ENCODE results near the gene DGCR8. TPM values are rescaled to one million over a fixed set of nuclear protein-coding genes. Genes with fewer than 3 reads are reported as not detected.

Gene DGCR8
- total and polyA plus RNA-seq, 2 of the 4 experiments (the other 2 are of a cell fraction), result 16.7 to 25.3 TPM

GRCh38 chr22:20084547-20085413, 4.7 kb downstream of the DGCR8 start:
- intact Hi-C loops (cut with micrococcal nuclease), result no loop called here

More at GRCh38 chr22:20084547-20085413, 4.7 kb downstream of the DGCR8 start:
- in situ Hi-C loops (cut with MboI; ENCODE audit: low sequenced_read_pairs), result no loop called here
- Histone ChIP-seq H3K56ac (ENCODE audit: extremely low read depth, insufficient read depth, low read length) (no peak overlapping the region), H2BK5ac (ENCODE audit: low read depth, low read length, poor library complexity, severe bottlenecking) (no peak overlapping the region), H3K9ac (ENCODE audit: low read depth, low read length) (no peak overlapping the region), H3K4me3 (ENCODE audit: insufficient read depth, low read depth, low read length) (no peak overlapping the region), H3K27ac (ENCODE audit: insufficient read depth, low read length) (no peak overlapping the region; the same call in 1 of the 2 replicates), H2BK15ac (ENCODE audit: low read depth, low read length) (no peak overlapping the region), H3K9me3 (ENCODE audit: control insufficient read depth, insufficient read depth, low read length) (no peaks in the 10 kb centered on the region), H2BK20ac (ENCODE audit: low read depth, low read length) (no peak overlapping the region), H2AK5ac (ENCODE audit: low read depth, low read length) (no peak overlapping the region), H4K20me1 (ENCODE audit: insufficient read depth, low read length) (peaks cover 76% of the 10 kb centered on the region), H3K36me3 (ENCODE audit: control insufficient read depth, insufficient read depth, low read length) (peaks cover 39% of the 10 kb centered on the region), H3K14ac (replicated peaks; ENCODE audit: low read depth, low read length) (no peak overlapping the region), H3K4me2 (ENCODE audit: low read depth, low read length) (no peak overlapping the region), H3K4me1 (ENCODE audit: control insufficient read depth, insufficient read depth, low read length) (peaks cover 17% of the 10 kb centered on the region), H4K8ac (ENCODE audit: low read depth in 2 of 2, low read length in 2 of 2) (no peak overlapping the region), H2AK9ac (replicated peaks; ENCODE audit: low read depth, low read length, poor library complexity) (no peak overlapping the region), H3K4ac (ENCODE audit: low read depth, low read length) (peak overlapping the region; percentile 16; the same call in 1 of the 2 replicates), H3K23ac (ENCODE audit: low read depth, low read length) (no peak overlapping the region), H4K91ac (ENCODE audit: insufficient read depth, low read depth, low read length) (no peak overlapping the region), H2BK120ac (ENCODE audit: low read depth, low read length) (no peak overlapping the region), H3K27me3 (ENCODE audit: control insufficient read depth, insufficient read depth, low read length) (no peaks in the 10 kb centered on the region), H4K5ac (ENCODE audit: low read depth, low read length) (no peak overlapping the region), H3K9me1 (ENCODE audit: insufficient read depth, low read length) (peaks cover 31% of the 10 kb centered on the region), H2AFZ (replicated peaks; ENCODE audit: low read length, poor library complexity) (no peak overlapping the region), H3K18ac (ENCODE audit: low read depth, low read length) (no peak overlapping the region), H3K79me1 (ENCODE audit: low read depth in 1 of 2, low read length in 2 of 2) (peaks cover 16 to 80% of the 10 kb centered on the region in 2 experiments)
- DNase-seq (no peak), ATAC-seq (ENCODE audit: low read depth) (no peak)
- no TSS peak for BruUV-seq (replicated peaks)
- dilution Hi-C loops (cut with HindIII; ENCODE audit: low sequenced_read_pairs, unreplicated experiment), result no loop called here
- CTCF ChIA-PET, result no interaction called here
- TF ChIP-seq USF2 (IDR thresholded peaks at IDR 0.05; ENCODE audit: low read depth, low read length) (no peak), CHD1 (IDR thresholded peaks at IDR 0.05; ENCODE audit: low read depth, low read length) (no peak), CTCF (conservative IDR thresholded peaks at IDR 0.05; ENCODE audit: low read depth, low read length) (peak; percentile 32; the same call in 1 of the 2 replicates), NFE2L2 (IDR thresholded peaks at IDR 0.05; ENCODE audit: low read depth, low read length) (no peak)
- 76% methylated on average over 13 of the region's 23 CpGs; no CpG with 5 or more reads in 1 of the 2 experiments for WGBS, 2 experiments (ENCODE audit: extremely low coverage in 2 of 2, insufficient read length in 1 of 2)
- POLR2A ChIA-PET (ENCODE audit: unreplicated experiment), result no interaction called here
